ENCODE data around the gene BTBD9.

- TF ChIP-seq CTCF (IDR thresholded peaks at IDR 0.05) (no peak), POLR2A (IDR thresholded peaks at IDR 0.05) (no peak)
These were observed 144.2 kb downstream of the BTBD9 start for GRCh38 chr6:38495518-38495917.
